GM10266 (cell line): ENCODE measurements around the gene TSPAN12.

Experiments used
- DNase-seq: peaks from one replicate; pipeline ENCODE4 v3.0.0; 2012; ENCODE audit errors: extremely low spot score
- TF ChIP-seq, protein P1 (sequence below): IDR thresholded peaks from 2 replicates; pipeline ENCODE4 v1.5.1; 2012; ENCODE audit warnings: mild to moderate bottlenecking, low read depth; ENCODE audit not compliant: control insufficient read depth, insufficient read depth; ENCODE audit errors: missing control alignments

TSPAN12 gene

DNA sequence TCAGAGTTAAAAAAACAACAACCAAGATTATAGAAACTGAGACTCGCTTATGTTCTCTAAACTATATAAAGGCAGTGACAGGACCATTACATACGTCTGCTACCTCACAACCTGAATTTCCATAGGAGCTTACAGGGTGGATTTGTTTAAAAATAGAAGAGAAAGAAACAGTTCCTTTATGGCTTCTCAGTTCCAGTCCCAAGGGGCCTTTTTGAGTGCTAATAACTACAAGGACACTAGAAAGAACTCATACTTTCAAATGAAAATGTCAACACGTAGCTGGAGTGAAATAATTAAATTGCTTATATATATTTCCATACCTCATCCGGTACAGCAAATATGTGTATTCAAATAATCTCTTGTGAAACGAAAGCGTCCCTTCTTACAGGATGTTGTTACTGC lies 19.7 kb downstream of the TSPAN12 start:
- TF ChIP-seq, protein P1, sequence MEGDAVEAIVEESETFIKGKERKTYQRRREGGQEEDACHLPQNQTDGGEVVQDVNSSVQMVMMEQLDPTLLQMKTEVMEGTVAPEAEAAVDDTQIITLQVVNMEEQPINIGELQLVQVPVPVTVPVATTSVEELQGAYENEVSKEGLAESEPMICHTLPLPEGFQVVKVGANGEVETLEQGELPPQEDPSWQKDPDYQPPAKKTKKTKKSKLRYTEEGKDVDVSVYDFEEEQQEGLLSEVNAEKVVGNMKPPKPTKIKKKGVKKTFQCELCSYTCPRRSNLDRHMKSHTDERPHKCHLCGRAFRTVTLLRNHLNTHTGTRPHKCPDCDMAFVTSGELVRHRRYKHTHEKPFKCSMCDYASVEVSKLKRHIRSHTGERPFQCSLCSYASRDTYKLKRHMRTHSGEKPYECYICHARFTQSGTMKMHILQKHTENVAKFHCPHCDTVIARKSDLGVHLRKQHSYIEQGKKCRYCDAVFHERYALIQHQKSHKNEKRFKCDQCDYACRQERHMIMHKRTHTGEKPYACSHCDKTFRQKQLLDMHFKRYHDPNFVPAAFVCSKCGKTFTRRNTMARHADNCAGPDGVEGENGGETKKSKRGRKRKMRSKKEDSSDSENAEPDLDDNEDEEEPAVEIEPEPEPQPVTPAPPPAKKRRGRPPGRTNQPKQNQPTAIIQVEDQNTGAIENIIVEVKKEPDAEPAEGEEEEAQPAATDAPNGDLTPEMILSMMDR, result no peak
- DNase-seq, result peak; percentile 16

DNA sequence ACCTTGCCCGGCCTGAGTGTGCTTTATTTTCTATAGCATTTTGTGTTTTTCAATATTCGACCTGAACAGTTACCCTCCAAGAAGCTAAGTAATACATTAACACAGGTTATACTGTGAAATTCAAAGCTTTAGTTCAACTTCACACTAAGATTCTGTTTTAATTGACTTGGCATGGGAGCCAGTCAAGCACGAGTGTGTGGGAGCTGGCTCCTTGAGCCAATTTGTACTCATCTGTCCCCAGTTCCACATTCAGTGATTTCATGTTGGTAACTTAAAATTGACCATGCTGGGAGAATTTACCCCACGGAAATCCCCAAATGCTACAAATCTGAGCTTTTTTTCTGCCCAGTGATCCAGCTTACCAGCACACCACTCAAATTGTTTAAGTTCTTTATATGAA lies 20.3 kb downstream of the TSPAN12 start:
- DNase-seq, result no peak
- TF ChIP-seq, protein P1, result no peak

DNA sequence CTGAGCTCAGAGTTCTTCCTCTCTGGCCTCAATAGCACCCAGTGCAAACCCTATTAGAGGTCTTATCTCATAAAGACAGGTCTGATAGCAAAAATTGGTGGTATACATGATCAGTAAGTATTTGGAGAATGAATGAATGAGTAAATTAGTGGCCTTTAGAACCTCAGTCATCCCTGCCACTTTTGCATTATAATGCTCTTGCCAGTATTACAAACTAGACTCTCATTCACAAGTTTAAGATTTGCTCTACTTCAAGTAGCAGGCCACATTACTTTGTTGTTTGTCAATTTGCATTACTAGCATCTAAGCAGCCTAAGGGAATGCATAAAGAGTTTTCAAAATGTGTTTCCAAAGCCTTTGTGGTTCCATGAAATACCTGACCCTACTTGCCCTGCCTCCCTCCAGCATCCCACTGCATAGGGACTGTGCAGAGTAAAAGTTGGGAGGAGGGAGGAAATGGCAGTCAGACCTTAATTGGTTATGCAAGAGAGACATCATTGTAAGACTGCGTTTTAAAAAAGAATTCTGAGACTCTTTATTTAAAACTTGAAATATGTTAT lies 21.3 kb downstream of the TSPAN12 start:
- no peak for DNase-seq
- TF ChIP-seq, protein P1, result no peak

DNA sequence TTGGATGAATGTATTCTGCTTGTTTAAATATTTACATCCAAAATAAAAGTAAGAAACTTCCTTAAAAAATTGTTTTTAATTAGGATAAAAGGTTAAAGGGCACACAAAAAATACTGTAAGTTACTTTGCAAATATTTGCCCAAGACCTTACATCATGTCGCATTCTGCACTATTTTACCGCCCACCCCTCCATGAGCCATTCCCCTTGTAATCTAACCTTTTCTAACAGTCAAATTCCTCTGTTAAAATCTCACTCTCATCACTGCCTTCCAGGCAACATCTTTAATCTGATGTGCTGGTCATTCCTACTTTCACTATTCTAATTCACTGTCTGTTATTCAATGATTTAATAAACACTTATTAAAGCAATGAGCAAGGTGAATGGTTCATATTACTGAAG lies 23.2 kb downstream of the TSPAN12 start:
- TF ChIP-seq, protein P1, result no peak
- DNase-seq, result no peak

DNA sequence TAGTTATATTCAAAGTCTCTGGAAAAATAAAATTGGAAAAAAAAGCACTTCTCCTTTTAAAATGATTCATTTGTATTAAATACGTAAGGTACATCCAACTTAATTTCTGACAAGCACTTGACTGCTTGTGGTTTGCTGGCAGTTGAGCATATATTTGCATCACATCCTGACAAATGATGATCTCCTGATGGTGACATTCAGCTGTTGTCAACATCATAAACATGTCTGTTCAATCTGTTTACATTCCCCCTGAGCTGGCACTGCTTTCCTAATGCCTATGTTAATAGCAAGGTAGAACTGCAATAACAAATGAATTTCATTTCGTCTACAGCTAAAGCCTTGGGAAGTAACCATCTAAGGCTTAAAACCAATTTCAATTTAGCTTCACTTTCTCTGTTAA lies 24.4 kb downstream of the TSPAN12 start:
- no peak for DNase-seq
- TF ChIP-seq, protein P1, result no peak

DNA sequence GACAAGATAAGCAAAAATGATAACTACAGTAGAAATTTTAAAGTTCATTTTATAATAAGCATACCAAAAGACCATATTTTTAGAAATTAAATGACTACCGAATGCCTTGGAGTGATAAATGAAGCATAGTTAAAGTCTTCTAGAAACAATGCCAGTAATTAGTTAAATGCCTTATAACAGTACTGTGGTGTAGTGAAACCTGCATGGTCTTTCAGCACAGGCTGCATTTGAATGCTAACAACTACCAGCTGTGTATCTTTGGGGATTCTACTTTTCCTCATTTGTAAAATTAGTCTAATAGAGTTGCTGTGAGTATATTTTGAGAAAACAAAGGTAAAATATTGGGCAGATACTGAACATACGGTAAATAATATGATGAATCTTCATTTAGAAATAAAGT lies 25.1 kb downstream of the TSPAN12 start:
- no peak for DNase-seq
- TF ChIP-seq, protein P1, result no peak

DNA sequence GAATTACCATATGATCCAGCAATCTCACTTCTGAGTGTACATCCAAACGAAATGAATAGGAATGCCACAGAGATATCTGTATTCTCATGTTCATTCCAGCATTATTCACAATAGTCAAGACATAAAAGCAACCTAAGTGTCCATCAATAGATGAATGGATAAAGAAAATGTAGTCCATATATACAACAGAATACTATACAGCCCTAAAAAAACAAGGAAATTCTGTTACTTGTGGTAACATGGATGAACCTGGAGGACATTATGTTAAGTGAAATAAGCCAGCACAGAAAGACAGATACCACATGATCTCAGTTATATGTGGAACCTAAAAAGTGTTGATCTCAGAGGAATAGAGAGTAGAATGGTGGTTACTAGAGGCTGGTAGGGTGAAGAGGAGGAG lies 26.7 kb downstream of the TSPAN12 start:
- no peak for DNase-seq
- TF ChIP-seq, protein P1, result no peak
